NCI-H82 (cell line): ENCODE results near the gene PPP1R2B.

Experiments
- DNase-seq: peaks from one replicate; lab custom pipeline; 2025; lab: John Stamatoyannopoulos, UW

The PPP1R2B gene

DNA sequence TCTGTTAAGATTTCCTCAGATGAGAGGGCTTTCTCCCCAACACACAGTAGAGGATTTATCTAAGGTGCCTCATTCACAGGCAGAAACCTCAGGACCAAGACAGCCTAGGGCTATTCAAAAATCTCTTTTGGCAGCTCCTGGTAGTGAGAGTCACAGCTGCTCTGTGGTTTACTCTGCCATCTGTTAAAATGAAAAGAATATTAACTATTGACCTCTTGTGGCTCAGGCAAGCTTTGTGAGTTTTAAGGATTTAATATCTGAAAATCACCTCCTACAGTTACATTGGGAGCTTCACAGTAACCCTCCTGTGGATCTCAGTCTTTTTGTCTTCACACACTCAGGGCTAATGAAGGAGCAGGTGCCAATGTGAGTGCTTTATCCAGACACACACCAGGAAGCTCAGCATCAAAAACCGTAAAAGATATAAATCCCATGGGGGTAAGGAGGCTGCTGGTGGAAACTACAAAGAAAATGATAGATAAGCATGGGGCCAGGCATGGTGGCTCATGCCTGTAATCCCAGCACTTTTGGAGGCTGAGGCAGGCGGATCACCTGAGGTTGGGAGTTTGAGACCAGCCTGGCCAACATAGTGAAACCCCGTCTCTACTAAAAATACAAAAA, 29.7 kb downstream of the PPP1R2B start:
- peak; percentile 78 for DNase-seq

DNA sequence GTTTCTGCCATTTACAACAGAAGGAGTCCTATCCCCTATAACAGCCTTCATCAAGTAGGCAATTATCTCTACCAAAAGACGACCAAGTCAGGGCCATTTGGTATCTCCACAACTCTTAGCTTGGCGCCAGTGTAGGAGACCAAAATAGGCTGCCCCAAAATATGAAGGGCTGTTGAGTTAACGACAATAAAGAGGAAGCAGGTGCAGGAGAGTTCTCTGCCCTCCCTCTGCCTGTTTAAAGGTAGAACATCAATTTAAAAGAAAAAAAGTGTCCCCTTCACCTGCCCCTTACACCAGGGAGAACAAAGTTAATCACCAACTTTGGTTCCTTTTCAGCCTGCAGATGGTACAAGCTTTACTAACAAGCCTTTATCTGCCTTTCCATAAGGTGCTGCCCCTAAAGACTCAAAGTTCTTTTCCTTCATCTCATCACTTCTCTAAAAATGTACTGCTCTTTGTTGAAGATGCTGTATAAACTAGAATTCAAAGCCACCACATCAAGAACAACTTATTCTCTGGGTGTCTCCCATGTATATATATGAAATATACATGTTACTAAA, 33.3 kb downstream of the PPP1R2B start:
- no peak for DNase-seq

DNA sequence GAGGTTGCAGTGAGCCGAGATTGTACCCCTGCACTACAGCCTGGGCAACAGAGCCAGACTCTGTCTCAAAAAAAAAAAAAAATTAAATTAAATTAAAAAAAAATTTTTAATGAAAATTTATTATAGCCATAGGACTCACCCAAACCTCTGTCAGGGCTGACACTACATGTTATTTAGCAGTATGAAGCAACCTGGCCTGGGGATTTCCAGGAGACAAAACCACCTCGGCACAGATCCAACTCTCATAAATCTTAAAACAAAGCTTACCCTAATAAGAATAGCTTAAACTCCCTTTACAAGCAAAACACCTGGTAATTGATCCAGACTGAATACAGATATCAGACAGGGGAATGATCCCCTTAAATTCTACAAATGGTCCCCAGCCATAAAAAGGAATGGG, 38.4 kb downstream of the PPP1R2B start:
- DNase-seq = peak; percentile 76

DNA sequence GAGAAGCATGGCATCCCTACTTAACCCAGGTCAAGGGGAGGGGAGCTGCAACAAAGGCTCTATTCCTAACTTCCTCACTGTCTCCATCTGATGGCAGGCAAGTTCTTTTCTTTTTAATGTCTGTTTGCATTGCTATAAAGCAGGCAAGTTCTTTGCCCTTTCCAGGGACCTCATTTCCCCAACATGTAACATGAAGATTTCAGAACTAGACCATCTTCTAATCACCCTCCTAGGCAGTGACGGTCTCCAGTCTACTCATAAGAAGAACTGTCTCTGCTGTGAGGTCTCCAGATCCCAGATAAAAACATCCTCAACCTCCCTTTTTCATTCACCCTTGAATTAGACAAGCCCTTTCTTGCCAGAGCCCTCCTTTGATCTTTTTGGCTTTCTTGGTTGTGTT, 42.1 kb downstream of the PPP1R2B start:
- peak; percentile 7 for DNase-seq

DNA sequence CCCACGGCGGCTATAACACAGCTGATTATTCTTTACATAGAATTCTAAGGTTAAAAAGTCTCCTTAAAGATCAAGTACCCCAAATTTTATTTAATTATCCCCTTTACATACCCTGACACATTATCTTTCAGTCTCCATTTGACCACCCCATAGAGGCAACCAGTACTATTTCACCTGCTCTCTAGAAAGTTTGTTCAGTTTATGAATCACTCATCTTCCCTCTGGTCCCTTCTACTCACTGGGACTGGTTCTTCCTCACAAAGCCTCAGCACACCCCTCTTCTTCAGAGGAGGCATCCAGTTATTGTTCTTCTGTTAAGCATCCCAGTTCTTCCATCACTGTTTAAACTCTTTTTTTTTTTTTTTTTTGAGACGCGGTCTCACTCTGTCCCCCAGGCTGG, 42.8 kb downstream of the PPP1R2B start:
- DNase-seq = no peak

DNA sequence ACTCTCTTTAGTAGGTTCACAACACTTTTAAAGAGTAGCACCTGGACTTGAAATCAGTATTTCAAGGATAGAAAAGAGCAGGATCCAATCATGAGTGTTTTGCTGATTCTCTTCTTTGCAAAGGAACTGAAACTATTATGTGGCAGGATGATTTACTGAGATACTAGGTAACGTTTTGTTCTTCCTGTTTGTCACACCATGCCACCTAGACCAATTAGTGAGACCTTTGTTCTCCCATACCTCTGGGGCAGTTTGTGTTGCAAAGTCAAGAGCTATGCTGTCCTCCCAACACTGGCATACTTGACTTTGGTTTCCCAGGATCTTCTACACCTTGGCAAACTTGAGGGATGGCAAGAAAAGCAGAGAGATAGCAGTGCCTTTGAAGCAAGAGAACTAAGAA, 43.4 kb downstream of the PPP1R2B start:
- no peak for DNase-seq

DNA sequence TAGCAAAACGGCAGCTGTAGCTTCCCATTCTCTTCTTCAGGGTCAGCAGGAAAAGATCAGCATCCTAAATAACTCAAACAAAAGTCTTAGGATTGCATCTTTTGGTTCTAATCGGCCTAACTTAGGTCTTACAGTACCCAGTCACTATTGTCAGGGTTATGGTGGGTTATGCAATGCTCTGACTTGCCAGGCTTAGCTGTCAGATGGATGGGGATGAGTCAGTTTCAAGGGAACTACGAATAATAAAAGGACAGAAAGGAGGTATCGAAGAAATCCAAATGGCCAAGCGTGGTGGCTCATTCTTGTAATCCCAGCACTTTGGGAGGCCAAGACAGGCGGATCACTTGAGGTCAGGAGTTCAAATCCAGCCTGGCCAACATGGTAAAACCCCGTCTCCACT, 46.5 kb downstream of the PPP1R2B start:
- no peak for DNase-seq
